Activated T-cell treated with anti-CD3 and anti-CD28 coated beads, Interleukin-2, amount 50 U/mL, for 48 hours (primary cell): ENCODE measurements around the gene GPHN.
"Not testable (repeated sequence)": the region's sequence is repeated elsewhere in the genome, so short reads cannot be mapped to it uniquely, and the experiment has no call there.

ENCODE experiments used
- DNase-seq, 2 experiments: peaks; one replicate each; pipeline ENCODE4 v3.0.0-alpha.2; 2020

The GPHN gene

DNA sequence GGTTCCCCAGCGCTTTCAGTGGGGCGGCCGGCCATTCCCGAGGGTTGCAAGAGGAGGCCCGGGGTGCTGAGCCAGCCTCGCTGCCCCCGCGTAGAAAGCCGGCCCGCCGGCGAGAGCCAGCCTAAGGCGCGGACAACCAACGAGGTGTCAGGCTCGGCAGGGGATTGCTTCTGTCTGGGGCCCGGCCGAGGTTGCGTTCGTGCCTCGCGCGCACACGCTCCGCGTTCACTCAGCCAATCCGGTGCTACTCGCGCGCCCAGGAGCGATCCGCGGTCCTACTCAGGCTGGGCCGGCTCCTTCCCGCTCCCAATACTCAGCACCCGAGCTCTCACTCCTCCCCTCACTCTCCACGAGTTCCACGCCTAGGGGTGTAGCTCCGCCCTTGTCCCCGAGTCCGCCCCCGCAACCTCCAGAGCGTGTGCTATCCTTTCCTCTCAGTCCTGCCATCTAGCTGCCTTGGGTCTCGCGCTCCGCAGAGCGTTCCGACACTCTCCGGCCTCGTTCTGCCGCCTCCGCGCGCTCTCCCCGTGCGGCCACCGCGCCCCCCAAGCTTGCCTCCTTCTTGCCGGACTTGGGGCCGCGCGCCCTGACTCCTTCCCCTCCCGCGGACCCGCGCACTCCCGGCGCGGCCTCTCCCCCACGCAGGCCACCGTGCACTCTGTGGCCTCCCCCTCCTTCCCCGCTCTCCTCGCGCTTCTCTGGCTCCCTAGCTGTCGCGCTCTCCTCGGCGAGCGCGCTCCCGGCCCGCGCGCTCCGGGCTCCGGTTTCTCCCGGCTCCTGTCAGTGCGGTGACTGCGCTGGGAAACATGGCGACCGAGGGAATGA, at the start of gene GPHN:
Gene GPHN (plus strand): TSS at position 426 of the 825 bp plus-strand sequence.
- DNase-seq: peak; percentile 90 to 93

DNA sequence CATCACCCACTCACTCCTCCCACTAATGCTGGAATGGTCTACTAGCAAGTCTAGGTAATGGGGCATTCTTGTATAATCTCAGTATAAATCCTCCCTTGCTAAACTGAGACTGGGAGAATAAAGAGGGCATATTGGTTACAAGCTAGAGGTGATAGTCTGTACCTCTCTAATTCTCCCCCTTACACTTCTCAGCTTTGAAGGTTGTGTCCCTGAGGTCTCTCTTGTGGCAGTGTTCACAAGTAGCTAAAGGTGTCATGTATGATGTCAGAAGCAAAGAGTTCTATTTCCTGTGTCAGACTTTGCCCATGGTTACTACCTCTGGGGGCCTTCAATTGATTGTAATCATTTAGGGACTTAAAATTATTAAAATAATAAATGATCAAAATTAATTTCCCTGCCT, 48.3 kb upstream of the GPHN start:
- DNase-seq: no peak

- no peak for DNase-seq
Measured at GRCh38 chr14:66464261-66464660, 43.7 kb upstream of the GPHN start.

DNA sequence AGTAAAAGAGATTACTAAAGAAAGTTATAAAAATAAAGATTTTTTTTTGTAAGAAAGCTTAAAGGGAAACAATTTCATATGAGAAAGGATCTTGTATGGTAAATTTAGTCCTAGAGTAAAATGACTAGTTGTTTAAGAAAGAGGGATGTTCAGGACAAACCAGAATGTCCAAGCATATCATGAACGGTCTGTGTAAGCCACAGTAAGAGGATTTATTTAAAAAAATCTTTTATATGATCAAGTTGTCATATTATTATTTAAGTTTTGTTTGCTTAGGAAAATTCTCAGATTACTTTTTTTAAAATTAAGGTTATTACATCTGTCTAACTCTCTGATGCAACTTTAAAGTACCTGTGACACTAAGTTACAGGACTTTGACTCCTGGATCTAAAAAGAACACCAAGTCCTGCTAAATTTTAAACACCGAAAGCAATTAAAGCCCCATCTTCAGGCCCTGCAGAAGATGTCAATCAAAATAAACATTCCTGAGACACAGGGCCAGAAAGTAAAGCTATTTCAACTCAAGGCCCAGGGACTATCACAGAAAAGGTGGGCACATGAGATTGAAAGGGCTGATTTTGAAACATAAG, 39.1 kb upstream of the GPHN start:
- DNase-seq: no peak

DNA sequence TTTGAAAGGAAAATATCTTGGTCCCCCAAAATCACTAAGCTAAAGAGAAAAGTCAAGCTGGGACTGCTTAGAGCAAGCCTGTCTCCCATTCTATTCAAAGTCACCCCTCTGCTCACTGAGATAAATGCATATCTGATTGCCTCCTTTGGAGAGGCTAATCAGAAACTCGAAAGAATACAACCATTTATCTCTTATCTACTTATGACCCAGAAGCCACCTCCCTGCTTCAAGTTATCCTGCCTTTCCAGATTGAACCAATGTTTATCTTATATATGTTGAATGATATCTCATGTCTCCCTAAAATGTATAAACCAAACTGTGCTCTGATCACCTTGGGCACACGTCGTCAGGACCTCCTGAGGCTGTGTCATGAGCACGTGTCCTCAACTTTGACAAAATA, 36.4 kb upstream of the GPHN start:
- no peak for DNase-seq

- no peak for DNase-seq
Measured at GRCh38 chr14:66472251-66472650, 35.7 kb upstream of the GPHN start.

- no peak for DNase-seq
Measured at GRCh38 chr14:66473223-66473622, 34.7 kb upstream of the GPHN start.

GRCh38 chr14:66476964-66477363, 31.0 kb upstream of the GPHN start:
- no peak for DNase-seq

GRCh38 chr14:66477567-66477966, 30.4 kb upstream of the GPHN start:
- no peak for DNase-seq

DNA sequence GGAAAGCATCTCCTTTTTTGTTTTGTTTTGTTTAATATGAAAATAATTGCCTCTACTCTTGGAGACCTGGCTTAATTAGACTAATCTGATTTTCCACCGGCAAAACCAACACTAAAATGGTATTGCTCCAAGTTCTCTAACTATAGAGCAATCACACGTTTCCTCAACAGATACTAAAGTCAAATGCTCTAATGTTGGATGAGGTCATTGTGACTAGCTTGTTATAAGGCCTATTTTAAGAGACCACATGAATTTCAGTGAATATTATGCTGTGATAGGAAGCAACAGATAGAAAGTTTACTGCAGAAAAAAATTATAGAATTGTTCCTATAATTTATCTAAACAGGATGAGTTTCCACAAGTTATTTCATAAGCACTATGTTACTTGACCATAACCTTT, 25.1 kb upstream of the GPHN start:
- no peak for DNase-seq

DNA sequence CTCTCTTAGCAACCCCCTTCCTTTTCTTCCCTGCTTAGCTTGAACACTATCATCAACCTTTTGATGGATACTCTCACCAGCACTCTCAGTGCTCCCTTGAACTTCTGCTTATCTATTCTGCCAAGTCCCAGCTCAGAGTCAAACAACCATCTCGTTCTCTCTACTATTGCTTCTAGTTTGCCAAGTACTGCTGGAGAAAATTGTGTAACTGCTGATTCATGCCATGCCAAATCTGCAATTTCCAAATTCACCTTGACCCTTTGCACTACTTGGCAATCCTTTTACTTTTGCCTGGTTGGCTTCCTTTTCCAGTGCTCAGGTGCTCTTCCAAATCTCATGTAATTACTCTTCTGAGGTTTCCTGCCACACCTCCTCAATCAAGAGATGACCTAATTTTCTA, 24.6 kb upstream of the GPHN start:
- DNase-seq: no peak

DNA sequence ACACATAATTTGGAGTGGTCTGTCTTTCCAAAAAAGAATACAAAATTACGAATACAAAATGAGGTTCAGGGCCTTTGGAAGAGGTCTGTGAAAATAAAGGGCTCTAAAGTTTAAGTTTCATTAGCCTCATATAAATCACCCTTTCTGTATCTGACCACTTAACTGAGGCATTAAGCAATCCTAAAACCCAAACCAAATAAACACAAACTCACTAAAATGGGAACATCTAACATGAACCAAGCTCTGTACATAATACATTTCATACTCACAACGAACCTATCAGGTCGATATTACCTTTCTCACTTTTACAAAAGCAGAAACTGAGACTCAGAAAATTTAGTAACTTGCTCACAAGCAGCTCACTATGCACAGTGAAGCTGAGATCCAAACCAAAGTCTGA, 22.9 kb upstream of the GPHN start:
- DNase-seq: no peak

DNA sequence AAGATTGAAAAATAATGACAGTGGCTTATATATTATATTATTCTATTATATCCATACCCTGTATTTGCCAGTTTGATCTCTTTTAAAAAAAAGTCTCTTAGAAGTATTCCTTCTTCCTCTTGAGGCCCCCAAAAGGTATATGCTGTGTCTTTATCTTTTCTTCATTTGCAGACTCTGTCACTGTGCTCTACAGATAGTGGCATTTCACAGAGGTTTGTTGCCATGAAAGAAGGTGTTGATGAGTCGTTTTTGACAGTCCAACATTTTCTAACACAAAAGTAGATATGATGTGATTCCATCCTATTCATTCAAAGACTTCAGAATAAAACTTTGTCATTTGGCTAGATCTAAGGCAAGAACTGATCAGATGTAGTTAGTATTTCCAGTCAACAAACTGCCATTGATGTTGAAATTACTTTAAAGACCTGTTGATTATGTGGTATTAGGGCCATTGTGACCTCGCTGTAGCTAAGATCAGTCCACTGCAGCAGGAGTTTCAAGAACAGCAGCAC, 22.0 kb upstream of the GPHN start, which contains the start of gene CCDC196:
Gene CCDC196 (plus strand): TSS at position 462 of the 512 bp plus-strand sequence. CDS start 132 bp downstream, outside the sequence.
- DNase-seq: no peak

- DNase-seq: no peak
Measured at GRCh38 chr14:66487164-66487563, 20.8 kb upstream of the GPHN start.

- no peak for DNase-seq
Measured at GRCh38 chr14:66490143-66491111, 17.5 kb upstream of the GPHN start.

GRCh38 chr14:66493750-66494149, 14.2 kb upstream of the GPHN start:
- no peak for DNase-seq

DNA sequence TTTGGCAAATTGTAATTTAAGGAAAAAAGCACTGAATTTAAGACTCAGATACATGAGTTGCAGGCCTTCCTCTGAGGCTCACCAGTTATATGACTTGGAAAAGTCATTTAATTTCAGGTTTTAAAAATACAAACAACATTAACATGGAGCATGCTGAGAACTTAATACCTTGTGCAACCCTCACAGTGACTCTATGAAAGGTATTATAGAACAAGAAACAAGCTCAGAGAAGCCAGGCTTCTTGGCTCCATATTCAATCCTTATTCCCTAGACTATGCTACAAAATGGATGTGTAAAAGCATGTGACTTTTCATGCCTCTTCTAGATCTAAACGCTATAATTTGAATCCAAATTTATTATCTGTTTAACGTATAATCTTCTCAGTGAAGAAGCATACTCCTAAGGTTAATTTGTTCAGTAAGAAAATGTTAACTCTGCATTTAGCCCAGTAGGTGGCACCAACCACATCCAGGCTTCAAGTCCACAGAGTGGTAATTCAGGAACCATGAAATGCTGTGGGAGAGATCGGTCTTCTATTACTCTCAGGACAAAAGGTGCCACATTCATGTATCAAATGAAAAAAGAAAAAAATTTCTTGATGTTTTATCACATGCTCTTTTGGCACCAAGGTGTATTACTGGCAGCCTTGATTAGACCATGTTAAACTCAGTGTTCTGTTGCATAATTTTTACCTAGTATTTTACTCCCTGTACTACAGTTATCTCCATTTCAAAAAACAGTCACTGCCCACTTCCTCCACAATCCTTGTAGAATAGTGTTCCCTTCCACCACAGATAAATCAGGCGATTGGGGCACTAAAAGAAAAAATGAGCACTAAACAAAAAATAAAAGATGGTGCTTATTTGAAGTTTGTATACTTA, 12.5 kb upstream of the GPHN start:
- DNase-seq: peak in 1 of 2 experiments; percentile 21

- no peak for DNase-seq
Measured at GRCh38 chr14:66496188-66496807, 11.6 kb upstream of the GPHN start.

DNA sequence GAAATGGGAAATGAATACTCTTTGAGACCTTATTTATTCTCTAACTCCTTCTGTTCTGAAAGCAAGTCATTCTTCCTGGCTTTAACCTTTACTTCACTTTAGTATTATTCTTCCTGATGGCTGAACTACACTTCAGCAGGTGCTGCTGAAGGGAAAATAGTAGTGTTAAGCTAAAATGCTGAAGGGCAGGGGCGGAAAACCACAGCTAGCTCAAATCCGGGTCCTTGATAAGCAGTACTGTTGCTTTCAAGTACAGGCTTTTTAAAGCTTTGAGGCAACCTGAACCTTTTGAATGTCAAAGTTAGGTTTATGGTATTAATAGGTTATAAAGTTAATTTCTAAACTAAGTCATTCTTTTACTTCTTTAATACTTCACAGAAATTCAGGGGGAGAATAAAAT, 11.0 kb upstream of the GPHN start:
- no peak for DNase-seq

GRCh38 chr14:66498311-66498710, 9.6 kb upstream of the GPHN start:
- no peak for DNase-seq

DNA sequence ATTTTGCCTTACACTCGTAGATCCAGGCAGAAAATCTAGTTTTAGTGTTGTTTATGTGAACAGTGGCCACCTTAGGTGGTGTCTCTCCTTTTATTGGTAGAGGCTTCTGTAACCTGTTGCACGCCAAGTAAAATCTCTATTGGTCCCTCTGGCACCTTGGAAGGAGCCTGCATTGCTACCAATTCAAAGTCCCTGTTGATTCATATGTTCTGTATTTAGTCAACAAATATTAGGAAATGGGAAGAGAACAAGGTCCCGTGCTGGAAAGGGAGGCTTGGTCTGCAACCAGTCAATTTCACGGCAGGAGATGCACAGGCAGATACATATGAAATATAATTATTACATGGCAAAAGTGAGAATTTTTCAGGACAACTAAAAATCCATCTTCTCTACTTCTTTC, 6.4 kb upstream of the GPHN start:
- no peak for DNase-seq

GRCh38 chr14:66502836-66503235, 5.1 kb upstream of the GPHN start:
- not testable (repeated sequence) for DNase-seq
